Measurements from ENCODE around the gene RPS2.
"Not testable (repeated sequence)": the region's sequence is repeated elsewhere in the genome, so short reads cannot be mapped to it uniquely, and the experiment has no call there.

RPS2 gene

GRCh38 chr16:1964506-1965395 lies at the start of gene RPS2:
TSS of gene RPS2 (minus strand) at chr16:1964826. CDS start at chr16:1964625, 201 bp downstream.
- peak; percentile 76 for FAIRE-seq

- no peak for FAIRE-seq
Observed at GRCh38 chr16:2013527-2013926, 48.9 kb upstream of the RPS2 start.

- FAIRE-seq: not testable (repeated sequence)
Observed at GRCh38 chr16:2011726-2012125, 47.1 kb upstream of the RPS2 start.

GRCh38 chr16:2009791-2010510 lies 45.3 kb upstream of the RPS2 start, which contains the start of gene ZNF598:
TSS of gene ZNF598 (minus strand) at chr16:2009821.
- no peak for FAIRE-seq

- FAIRE-seq: no peak
Observed at GRCh38 chr16:2009164-2009711, 44.6 kb upstream of the RPS2 start.

- FAIRE-seq: no peak
Observed at GRCh38 chr16:2008631-2009163, 44.1 kb upstream of the RPS2 start.

GRCh38 chr16:2008009-2008526 lies 43.4 kb upstream of the RPS2 start:
- FAIRE-seq: no peak

GRCh38 chr16:2007081-2007836 lies 42.6 kb upstream of the RPS2 start:
- no peak for FAIRE-seq

GRCh38 chr16:2006317-2006716 lies 41.7 kb upstream of the RPS2 start:
- FAIRE-seq: no peak

GRCh38 chr16:2005646-2006045 lies 41.0 kb upstream of the RPS2 start:
- FAIRE-seq: no peak

GRCh38 chr16:2004795-2005517 lies 40.3 kb upstream of the RPS2 start:
- FAIRE-seq: no peak

GRCh38 chr16:2003827-2004641 lies 39.4 kb upstream of the RPS2 start:
- peak; percentile 43 for FAIRE-seq

GRCh38 chr16:2003231-2003826 lies 38.7 kb upstream of the RPS2 start:
- no peak for FAIRE-seq

GRCh38 chr16:2002406-2003230 lies 38.0 kb upstream of the RPS2 start:
- no peak for FAIRE-seq

- no peak for FAIRE-seq
Observed at GRCh38 chr16:2001456-2002355, 37.1 kb upstream of the RPS2 start.

GRCh38 chr16:2001035-2001434 lies 36.4 kb upstream of the RPS2 start:
- no peak for FAIRE-seq

- FAIRE-seq: no peak
Observed at GRCh38 chr16:1999866-2000514, 35.4 kb upstream of the RPS2 start.
